Measurements from ENCODE around the gene DSCAML1. TPM values are rescaled to one million over a fixed set of nuclear protein-coding genes. Genes with fewer than 3 reads are reported as not detected.

Gene DSCAML1
- total RNA-seq, 2 donors from 2014 or later, result 2.8 TPM; not detected in 1

DNA sequence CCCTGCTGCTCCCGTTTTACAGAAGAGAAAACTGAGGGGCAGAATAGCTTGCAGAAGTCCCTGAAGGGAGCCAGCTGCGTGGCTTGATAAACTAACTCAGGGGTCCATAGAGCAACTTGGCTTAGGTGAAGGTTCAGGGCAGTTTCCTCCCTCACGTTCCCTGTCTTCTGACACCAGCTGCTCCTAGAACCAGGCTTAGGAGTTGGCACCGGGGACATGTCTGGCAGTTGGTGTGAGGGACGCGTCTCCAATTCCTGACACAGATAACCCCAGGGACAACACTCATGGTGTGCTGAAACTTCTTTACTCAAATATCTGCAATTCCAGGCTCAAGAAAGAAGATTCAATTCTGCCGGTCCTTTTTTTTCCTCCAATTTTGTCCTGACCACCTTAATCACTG is 85.7 kb downstream of the DSCAML1 start:
- H3K27ac Mint-ChIP-seq, result no peak overlapping the region
- H3K27me3 Mint-ChIP-seq, result peaks cover 23% of the 10 kb centered on the region
- no peaks in the 10 kb centered on the region for H3K4me1 Mint-ChIP-seq
- H3K9me3 Mint-ChIP-seq, result no peaks in the 10 kb centered on the region
- ATAC-seq (replicated peaks), result no peak
- H3K36me3 Mint-ChIP-seq (ENCODE audit: low read depth), result no peaks in the 10 kb centered on the region
- H3K4me3 Mint-ChIP-seq, result no peak overlapping the region

DNA sequence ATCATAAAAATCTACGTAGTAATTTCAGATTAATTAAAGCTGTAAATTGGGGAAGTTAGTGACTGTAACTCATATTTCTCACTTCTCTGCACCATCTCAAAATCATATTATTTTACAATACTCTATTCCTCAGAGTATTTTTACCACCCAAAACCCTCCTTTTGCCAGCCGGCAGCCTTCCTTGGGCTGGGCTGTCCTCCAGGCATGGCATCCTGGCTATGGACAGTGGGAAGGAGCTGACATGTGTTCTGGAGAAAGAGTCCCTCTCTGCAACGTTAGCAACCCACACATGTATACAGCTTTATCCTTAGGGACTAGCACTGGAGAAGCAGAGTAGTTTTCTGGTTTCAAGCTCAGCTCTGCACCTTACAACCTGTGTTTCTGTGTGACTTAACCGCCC is 86.8 kb downstream of the DSCAML1 start:
- Mint-ChIP-seq H3K9me3 (no peaks in the 10 kb centered on the region), H3K36me3 (ENCODE audit: low read depth) (no peaks in the 10 kb centered on the region), H3K27me3 (peaks cover 23% of the 10 kb centered on the region), H3K4me1 (no peaks in the 10 kb centered on the region), H3K27ac (no peak overlapping the region), H3K4me3 (no peak overlapping the region)
- ATAC-seq (replicated peaks), result no peak

DNA sequence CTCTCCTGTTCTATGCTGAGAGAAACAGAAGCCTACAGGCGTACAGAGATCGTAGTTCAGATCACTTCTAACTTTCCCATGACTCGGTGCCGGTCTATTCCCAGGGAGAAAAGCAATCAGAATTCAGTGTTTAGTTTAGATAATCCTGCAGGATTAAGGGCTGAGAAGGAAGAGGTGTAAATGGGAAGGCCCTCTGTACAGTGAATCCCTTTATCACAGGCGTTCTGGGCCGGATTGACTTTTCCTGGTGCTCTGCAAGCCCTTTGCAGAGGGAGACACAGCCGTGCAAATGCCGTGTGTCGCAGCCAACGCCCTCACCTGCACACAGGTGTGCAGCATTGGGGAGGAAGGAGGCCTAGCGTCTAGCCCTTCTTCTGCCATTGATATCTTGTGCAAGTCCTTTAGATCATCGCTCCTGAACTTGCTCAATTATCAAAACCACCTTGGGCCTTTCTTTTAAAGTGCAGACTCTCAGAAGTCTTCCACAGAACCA is 90.6 kb downstream of the DSCAML1 start:
- no peak for ATAC-seq (replicated peaks)
- Mint-ChIP-seq H3K4me1 (no peaks in the 10 kb centered on the region), H3K27me3 (peaks cover 28% of the 10 kb centered on the region), H3K4me3 (no peak overlapping the region), H3K9me3 (no peaks in the 10 kb centered on the region), H3K27ac (no peak overlapping the region), H3K36me3 (ENCODE audit: low read depth) (no peaks in the 10 kb centered on the region)

DNA sequence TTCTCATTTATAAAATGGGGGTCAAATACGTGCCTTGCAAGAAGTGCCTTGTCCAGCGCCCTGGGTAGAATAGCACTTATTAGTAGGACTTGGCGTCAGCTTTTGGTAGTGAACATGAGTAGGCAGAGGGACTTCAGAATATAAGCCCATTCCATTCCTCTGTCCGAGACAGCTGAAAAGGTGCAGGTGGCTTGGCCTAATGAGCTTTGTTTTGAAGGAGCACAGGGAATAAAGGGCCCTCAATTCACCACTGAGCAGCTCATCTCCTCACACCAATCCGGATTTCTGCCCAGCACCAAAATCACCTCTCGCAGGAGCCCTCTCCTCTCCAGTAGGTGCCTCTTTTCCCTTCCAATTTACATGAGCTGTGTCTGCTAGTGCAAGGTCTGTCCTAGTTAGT is 91.2 kb downstream of the DSCAML1 start:
- Mint-ChIP-seq H3K27me3 (peaks cover 28% of the 10 kb centered on the region), H3K4me3 (no peak overlapping the region), H3K9me3 (no peaks in the 10 kb centered on the region), H3K36me3 (ENCODE audit: low read depth) (no peaks in the 10 kb centered on the region), H3K4me1 (no peaks in the 10 kb centered on the region), H3K27ac (no peak overlapping the region)
- no peak for ATAC-seq (replicated peaks)

DNA sequence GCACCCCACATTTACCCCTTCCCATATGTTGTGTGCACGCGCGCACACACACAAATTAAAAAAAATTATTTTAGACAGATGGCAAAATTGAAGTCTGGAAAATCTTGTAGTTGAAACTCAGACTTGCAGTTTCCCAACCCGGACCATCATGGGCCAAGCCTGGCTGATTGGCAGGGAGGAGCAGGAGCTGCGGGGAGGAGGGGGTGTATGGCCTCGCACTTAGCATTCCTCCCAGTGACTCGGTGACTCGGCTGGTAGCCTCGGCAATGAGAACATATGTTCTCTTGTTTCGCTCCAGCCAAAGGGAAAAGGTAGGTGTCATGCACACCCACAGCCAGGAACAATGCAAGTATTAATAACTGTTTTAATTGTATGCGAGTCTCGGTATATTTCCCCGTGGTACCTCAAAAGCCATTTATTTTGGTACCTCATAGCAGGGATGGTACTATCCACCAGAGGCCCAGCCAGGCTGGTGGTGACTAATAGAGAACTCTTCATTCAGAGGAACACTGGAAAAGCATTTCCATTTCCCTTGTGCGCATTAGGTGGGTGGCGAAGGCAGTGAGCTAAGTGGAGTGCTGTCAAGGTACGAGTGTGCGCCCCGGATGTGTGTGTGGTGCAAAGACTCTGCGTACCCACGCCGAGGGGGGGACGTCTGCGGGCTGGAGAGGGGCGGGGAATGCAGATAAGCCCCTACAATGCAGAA is 92.5 kb downstream of the DSCAML1 start:
- no peak overlapping the region for H3K4me3 Mint-ChIP-seq
- H3K27me3 Mint-ChIP-seq, result peaks cover 27% of the 10 kb centered on the region
- H3K4me1 Mint-ChIP-seq, result no peaks in the 10 kb centered on the region
- no peak for ATAC-seq (replicated peaks)
- H3K9me3 Mint-ChIP-seq, result no peaks in the 10 kb centered on the region
- H3K27ac Mint-ChIP-seq, result no peak overlapping the region
- H3K36me3 Mint-ChIP-seq (ENCODE audit: low read depth), result no peaks in the 10 kb centered on the region

DNA sequence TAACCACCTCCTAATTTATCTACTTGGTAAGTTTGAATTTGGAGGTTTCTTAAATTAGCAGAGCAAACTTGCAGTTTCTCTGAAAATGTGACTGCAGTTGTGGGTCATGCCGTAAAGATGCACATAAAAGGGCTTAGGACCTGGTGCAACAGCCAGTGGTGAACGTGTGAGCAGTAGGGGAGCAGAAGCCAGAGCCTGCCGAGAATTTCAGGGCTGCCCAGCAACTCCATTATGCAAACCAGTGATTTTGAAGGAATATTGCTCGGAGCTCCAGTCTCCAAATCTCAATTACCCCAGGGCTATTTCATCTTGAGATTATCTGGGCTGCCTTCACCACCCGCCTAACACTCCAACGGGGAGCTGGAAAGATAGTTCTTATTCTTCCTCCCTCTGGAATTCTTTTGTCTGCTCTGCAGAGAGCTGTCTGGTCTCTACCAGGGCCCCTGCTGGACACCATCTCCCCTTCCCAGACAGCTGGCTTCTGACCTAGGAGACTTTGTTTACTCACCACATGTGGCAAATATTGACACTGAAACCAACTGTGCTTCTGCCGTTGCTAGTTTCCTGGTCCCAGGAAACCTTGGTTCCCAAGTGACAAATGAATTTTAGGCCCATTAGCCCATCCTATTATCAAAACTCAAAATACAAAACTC is 93.9 kb downstream of the DSCAML1 start:
- no peak overlapping the region for H3K4me3 Mint-ChIP-seq
- H3K36me3 Mint-ChIP-seq (ENCODE audit: low read depth), result no peaks in the 10 kb centered on the region
- no peaks in the 10 kb centered on the region for H3K4me1 Mint-ChIP-seq
- H3K27me3 Mint-ChIP-seq, result peaks cover 33% of the 10 kb centered on the region
- no peak overlapping the region for H3K27ac Mint-ChIP-seq
- H3K9me3 Mint-ChIP-seq, result no peaks in the 10 kb centered on the region
- no peak for ATAC-seq (replicated peaks)

DNA sequence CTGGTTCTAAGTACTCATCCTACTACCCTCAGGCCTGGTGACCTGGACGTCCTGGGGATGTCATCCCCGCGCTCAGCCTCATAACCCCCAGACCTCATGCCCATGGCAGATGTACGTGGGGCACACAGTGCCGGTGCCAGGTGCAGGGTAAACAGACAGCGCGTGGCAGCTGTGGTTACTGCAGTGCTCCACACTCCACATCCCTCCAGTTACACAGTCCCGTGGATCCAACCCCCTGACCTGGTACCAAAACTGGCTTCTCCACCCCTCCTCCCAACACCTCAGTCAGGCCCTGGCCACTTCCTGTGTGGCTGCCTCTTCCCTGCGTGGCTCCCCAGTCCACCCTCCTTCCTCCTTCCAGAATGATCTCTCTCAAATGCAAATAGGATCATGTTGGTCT is 95.2 kb downstream of the DSCAML1 start:
- ATAC-seq (replicated peaks), result no peak
- Mint-ChIP-seq H3K36me3 (ENCODE audit: low read depth) (no peaks in the 10 kb centered on the region), H3K27me3 (peaks cover 33% of the 10 kb centered on the region), H3K4me1 (no peaks in the 10 kb centered on the region), H3K9me3 (no peaks in the 10 kb centered on the region), H3K4me3 (no peak overlapping the region), H3K27ac (no peak overlapping the region)

DNA sequence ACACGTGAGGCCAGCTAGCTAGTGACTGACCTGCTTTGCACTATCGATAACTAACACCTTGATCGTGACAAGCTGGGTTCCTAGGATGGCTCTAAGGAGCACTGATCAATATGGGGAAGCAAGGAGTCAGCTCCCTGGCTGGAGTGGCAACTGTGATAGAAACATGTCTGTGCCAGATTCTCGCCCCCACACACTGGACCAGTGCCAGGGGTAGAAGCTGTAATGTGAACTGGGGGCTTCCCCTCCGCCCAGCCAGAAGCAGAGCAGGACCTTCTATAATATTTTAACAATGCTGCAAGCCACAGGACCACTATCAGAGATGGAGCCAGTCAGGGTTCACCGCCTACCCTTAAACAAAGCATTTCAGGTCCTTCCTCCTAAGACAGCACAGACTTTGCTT is 96.5 kb downstream of the DSCAML1 start:
- Mint-ChIP-seq H3K9me3 (no peaks in the 10 kb centered on the region), H3K27ac (no peak overlapping the region), H3K4me3 (no peak overlapping the region), H3K27me3 (peaks cover 28% of the 10 kb centered on the region), H3K36me3 (ENCODE audit: low read depth) (no peaks in the 10 kb centered on the region), H3K4me1 (no peaks in the 10 kb centered on the region)
- ATAC-seq (replicated peaks), result no peak

DNA sequence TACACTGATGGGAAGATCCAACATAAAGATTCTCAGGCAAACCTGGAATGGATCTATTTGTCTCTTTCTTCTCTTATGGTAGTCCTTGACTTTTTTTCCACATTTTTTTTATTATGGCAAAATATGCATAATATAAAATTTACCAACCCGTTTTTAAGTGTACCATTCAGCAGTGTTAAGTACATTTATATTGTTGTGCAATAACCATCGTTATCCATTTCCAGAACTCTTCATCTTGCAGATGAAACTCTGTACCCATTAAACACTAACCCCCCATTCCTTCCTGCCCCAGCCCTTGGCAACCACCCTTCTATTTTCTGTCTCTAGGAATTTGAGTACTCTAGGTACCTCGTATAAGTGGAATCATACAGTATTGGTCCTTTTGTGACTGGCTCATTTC is 99.7 kb downstream of the DSCAML1 start:
- ATAC-seq (replicated peaks), result no peak
- Mint-ChIP-seq H3K36me3 (ENCODE audit: low read depth) (no peaks in the 10 kb centered on the region), H3K27me3 (peaks cover 22% of the 10 kb centered on the region), H3K9me3 (no peaks in the 10 kb centered on the region), H3K4me3 (no peak overlapping the region), H3K27ac (no peak overlapping the region), H3K4me1 (no peaks in the 10 kb centered on the region)

DNA sequence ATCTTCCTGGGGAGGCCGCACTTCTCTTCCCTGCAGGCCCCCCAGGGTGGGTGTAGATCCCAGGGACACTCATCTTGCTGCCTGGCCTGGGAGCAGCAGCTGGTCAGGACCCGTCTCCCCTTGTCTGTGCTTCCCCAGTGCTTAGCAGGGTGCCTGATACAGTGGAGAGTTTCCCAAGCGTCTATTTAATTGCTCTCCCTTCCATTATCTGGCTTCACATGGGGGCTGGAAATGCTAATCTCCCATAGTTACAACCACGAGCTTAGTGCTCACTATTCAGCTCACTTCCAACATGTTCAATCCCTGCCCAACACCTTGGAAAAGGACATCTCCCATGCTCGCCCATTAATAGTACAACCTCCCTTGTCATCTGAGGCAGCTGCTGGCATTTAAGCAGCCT is 100.5 kb downstream of the DSCAML1 start:
- Mint-ChIP-seq H3K4me3 (no peak overlapping the region), H3K4me1 (no peaks in the 10 kb centered on the region), H3K36me3 (ENCODE audit: low read depth) (no peaks in the 10 kb centered on the region), H3K27ac (no peak overlapping the region), H3K27me3 (peaks cover 15% of the 10 kb centered on the region), H3K9me3 (no peaks in the 10 kb centered on the region)
- no peak for ATAC-seq (replicated peaks)

DNA sequence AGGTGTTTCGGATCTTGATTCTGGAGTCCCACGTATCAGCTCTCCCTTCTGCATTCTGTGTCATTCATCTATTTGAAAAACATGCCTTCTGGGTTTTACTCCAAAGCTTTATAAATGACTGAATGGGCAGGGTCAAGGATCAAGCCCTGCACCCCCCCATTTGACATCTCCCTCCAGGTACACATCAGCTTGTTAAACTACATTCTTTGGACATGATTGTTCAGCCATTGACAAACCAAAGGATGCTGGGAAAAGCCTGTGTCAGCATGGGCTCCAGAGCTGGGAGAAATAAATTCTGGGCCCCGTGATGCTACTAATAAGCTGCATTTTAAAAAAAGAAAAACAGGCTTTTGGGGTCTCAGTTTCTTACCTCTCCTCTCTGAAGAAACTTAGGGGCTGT is 103.7 kb downstream of the DSCAML1 start:
- peaks cover 10% of the 10 kb centered on the region for H3K27me3 Mint-ChIP-seq
- no peaks in the 10 kb centered on the region for H3K9me3 Mint-ChIP-seq
- H3K36me3 Mint-ChIP-seq (ENCODE audit: low read depth), result no peaks in the 10 kb centered on the region
- no peak for ATAC-seq (replicated peaks)
- H3K27ac Mint-ChIP-seq, result no peak overlapping the region
- no peaks in the 10 kb centered on the region for H3K4me1 Mint-ChIP-seq
- no peak overlapping the region for H3K4me3 Mint-ChIP-seq

DNA sequence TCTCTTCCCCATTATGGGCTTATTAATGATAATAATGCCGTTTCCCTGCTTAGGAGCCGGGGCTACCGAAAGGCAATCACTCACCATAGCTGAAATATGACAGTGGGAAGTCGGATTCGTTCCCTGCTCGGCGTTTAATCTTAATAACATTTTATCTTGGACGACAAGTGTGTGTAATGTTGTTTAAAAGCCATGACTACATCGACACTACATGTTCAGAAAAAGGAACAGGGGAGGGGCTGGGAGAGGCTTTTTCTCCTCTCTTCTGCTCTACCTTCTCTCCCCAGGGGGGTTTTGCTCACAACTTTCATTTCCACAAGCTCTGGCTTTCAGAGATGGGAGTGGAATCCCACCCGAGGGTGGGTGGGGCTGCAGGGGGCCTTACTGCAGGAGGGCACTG is 105.5 kb downstream of the DSCAML1 start:
- Mint-ChIP-seq H3K27ac (no peak overlapping the region), H3K27me3 (peaks cover 10% of the 10 kb centered on the region), H3K9me3 (no peaks in the 10 kb centered on the region)

DNA sequence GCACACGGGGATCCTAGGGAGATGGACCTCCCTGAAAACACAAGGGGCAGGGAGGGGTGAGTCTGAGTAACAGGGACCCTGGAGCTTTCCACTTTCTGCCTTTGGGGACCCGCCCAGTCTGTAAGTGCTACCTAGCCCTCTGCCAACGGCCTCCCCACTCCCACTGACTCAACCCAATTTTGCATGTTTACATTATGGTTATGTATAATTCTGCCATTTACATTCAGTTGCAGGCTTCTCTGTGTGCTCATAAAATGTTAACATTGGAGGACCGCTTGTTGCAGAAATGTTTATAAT is 105.8 kb downstream of the DSCAML1 start:
- Mint-ChIP-seq H3K36me3 (ENCODE audit: low read depth) (no peaks in the 10 kb centered on the region), H3K9me3 (no peaks in the 10 kb centered on the region), H3K27me3 (peaks cover 10% of the 10 kb centered on the region), H3K4me3 (no peak overlapping the region), H3K27ac (no peak overlapping the region), H3K4me1 (no peaks in the 10 kb centered on the region)
- no peak for ATAC-seq (replicated peaks)

More for the DNA sequence above, 105.5 kb downstream of the DSCAML1 start:
- Mint-ChIP-seq H3K36me3 (ENCODE audit: low read depth) (no peaks in the 10 kb centered on the region), H3K4me3 (no peak overlapping the region), H3K4me1 (no peaks in the 10 kb centered on the region)
- no peak for ATAC-seq (replicated peaks)

DNA sequence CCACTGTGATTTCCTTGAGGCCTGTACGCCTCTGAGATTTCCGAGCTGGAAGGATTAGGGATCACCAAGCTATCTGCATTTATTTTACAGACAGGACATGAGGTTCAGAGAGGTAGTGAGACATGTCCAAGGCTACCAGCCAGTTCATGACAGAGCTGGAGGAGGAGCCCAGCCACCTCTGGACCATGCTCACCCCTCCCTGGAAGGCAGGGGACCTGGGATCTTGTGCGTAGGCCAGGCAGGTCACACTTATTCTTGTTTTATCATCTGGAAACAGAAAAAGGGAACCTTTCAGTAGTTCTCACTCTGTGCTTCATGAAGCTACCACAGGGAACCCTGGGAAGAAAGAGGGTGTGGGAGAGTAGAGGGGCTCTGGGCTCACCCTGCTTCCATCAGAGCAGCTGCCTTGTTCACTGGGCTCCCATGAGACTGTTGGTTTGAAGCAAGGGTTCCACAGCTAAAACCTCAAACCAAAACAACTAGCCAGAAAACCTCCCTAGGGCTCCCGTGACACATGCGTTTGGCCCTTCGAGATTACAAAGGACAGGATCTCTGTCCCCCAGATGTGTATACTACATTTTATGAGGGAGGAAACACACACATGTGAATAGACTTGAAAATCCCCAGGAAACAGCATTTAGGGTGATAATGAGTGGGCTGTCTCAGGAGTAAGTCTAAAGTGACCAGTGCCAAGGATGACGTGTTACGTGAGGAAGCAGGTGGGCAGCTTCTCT is 106.4 kb downstream of the DSCAML1 start:
- no peak overlapping the region for H3K4me3 Mint-ChIP-seq
- H3K27me3 Mint-ChIP-seq, result peaks cover 10% of the 10 kb centered on the region
- H3K4me1 Mint-ChIP-seq, result no peaks in the 10 kb centered on the region
- H3K27ac Mint-ChIP-seq, result no peak overlapping the region
- H3K9me3 Mint-ChIP-seq, result no peaks in the 10 kb centered on the region
- H3K36me3 Mint-ChIP-seq (ENCODE audit: low read depth), result no peaks in the 10 kb centered on the region
- ATAC-seq (replicated peaks), result no peak

DNA sequence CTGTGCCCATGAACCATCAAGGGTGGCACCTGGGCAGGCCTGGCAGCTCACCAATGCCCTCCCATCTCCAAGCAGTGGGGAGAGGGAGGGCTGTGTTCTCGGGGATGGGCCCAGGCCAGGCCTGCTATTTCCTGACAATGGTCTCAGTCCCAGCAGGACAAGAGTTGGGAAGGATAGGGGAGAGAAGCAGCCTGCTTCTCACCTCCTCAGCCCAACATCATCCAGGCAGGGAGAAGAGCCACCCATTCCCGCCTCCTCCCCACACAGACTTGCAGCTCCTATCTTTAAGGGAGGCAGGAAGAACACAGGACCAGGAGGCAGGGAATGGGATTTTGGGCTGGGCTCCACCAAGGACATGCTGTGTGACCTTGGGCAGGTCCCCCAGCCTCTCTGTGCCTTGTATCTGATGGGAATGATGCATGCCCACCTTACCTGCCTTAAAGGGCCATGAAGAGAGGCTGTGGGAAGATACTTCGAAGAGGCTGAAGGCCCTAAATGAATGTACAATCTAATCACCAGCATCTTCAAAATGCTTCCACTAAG is 108.7 kb downstream of the DSCAML1 start:
- no peak for ATAC-seq (replicated peaks)
- Mint-ChIP-seq H3K9me3 (no peaks in the 10 kb centered on the region), H3K4me3 (no peak overlapping the region), H3K27ac (no peak overlapping the region), H3K36me3 (ENCODE audit: low read depth) (no peaks in the 10 kb centered on the region), H3K27me3 (peaks cover 10% of the 10 kb centered on the region), H3K4me1 (no peaks in the 10 kb centered on the region)
